ENCODE results near the gene BUB1B.
"Not testable (repeated sequence)": the region's sequence is repeated elsewhere in the genome, so short reads cannot be mapped to it uniquely, and the experiment has no call there.

BUB1B gene

DNA sequence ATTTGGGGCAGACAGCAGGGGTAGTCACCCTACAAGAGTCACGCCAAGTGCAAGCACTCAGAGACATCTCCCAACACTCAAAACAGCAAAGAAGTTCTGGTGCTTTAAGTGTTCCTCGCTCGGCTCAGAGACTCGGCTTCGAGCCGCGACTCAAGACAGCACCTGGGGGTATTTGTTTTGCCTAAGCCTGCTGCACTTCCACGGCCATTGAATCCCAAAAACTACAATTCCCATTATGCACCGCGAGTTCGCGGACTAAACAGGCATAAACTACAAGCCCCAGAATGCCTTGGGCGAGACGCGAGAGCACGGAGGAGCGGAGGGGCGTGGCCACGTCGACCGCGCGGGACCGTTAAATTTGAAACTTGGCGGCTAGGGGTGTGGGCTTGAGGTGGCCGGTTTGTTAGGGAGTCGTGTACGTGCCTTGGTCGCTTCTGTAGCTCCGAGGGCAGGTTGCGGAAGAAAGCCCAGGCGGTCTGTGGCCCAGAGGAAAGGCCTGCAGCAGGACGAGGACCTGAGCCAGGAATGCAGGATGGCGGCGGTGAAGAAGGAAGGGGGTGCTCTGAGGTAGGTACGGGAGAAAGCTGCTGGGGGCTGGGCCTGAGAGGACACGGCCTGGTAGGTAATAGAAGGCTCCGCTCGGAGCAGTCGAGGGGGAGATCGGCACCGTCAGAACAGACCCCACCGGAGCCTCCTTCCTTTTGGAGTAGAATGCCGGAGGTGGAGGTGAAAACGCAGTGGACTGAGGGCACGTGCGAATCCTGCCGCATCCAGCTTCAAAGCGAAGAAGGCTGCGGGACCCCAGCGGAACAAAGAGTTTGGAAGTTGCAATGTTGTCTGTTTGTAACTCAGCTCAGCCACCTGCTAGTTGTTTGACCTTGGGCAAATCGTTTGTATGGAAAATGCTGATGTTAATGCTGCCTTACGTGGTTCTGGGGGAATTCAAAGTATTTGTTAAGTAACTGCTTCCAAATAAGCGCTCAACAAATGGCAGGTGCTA, at the start of gene BUB1B:
Gene BUB1B, plus strand, starts transcription at position 381 of the 1,000 bp plus-strand sequence. Its CDS starts 152 bp downstream, at position 533.
- H3K4me3 ChIP-seq (replicated peaks in 1 of 2; ENCODE audit: low read depth in 2 of 2, low read length in 2 of 2), result peak within 1 kb of the TSS; percentile 78 to 89
- peak; percentile 91 to 94 for DNase-seq (ENCODE audit: low read depth in 2 of 2)
- TF ChIP-seq, protein P1, sequence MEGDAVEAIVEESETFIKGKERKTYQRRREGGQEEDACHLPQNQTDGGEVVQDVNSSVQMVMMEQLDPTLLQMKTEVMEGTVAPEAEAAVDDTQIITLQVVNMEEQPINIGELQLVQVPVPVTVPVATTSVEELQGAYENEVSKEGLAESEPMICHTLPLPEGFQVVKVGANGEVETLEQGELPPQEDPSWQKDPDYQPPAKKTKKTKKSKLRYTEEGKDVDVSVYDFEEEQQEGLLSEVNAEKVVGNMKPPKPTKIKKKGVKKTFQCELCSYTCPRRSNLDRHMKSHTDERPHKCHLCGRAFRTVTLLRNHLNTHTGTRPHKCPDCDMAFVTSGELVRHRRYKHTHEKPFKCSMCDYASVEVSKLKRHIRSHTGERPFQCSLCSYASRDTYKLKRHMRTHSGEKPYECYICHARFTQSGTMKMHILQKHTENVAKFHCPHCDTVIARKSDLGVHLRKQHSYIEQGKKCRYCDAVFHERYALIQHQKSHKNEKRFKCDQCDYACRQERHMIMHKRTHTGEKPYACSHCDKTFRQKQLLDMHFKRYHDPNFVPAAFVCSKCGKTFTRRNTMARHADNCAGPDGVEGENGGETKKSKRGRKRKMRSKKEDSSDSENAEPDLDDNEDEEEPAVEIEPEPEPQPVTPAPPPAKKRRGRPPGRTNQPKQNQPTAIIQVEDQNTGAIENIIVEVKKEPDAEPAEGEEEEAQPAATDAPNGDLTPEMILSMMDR (IDR thresholded peaks at IDR 0.05; ENCODE audit: low read depth, low read length), result no peak

GRCh38 chr15:40111888-40112287, 49.0 kb upstream of the BUB1B start:
- H3K4me3 ChIP-seq (replicated peaks in 1 of 2; ENCODE audit: low read depth in 2 of 2, low read length in 2 of 2), result no peak overlapping the region
- no peak for DNase-seq (ENCODE audit: low read depth in 2 of 2)
- TF ChIP-seq, protein P1 (IDR thresholded peaks at IDR 0.05; ENCODE audit: low read depth, low read length), result no peak

DNA sequence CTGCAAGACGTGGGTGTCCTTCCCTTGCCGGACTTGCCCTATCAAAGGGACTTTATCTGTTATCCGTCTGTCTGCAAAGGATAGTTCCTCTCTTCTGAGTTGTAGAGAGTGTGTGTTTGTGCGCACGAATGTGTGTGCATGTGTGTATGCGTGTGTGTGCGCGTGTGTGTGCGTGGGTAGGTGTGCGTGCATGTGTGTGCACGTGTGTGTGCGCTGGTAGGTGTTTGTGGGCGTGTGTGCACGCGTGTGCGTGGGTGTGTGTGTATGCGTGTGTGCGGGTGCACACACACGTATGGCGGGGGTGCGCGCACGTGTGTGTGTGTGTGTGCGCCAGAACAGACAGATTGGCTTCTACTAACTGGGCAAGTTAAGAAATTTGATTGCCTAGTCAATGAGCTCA, 48.1 kb upstream of the BUB1B start:
- TF ChIP-seq, protein P1 (IDR thresholded peaks at IDR 0.05; ENCODE audit: low read depth, low read length), result no peak
- no peak overlapping the region for H3K4me3 ChIP-seq (replicated peaks in 1 of 2; ENCODE audit: low read depth in 2 of 2, low read length in 2 of 2)
- no peak for DNase-seq (ENCODE audit: low read depth in 2 of 2)

GRCh38 chr15:40114218-40114617, 46.7 kb upstream of the BUB1B start:
- DNase-seq (ENCODE audit: low read depth in 2 of 2), result no peak
- TF ChIP-seq, protein P1 (IDR thresholded peaks at IDR 0.05; ENCODE audit: low read depth, low read length), result no peak

DNA sequence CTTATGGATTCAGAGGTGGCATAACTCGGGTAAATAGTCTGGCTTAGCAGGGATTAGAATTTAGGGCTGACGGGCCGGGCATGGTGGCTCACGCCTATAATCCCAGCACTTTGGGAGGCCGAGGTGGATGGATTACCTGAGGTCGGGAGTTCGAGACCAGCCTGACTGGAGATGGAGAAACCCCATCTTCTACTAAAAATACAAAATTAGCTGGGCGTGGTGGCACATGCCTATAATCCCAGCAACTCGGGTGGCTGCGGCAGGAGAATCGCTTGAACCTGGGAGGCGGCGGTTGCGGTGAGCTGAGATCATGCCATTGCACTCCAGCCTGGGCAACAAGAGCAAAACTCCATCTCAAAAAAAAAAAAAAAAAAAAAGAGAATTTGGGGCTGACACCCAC, 45.8 kb upstream of the BUB1B start:
- not testable (repeated sequence) for DNase-seq (ENCODE audit: low read depth in 2 of 2); H3K4me3 ChIP-seq (replicated peaks in 1 of 2; ENCODE audit: low read depth in 2 of 2, low read length in 2 of 2)

More at GRCh38 chr15:40114218-40114617, 46.7 kb upstream of the BUB1B start:
- H3K4me3 ChIP-seq (replicated peaks in 1 of 2; ENCODE audit: low read depth in 2 of 2, low read length in 2 of 2), result no peak overlapping the region

GRCh38 chr15:40115670-40116093, 45.2 kb upstream of the BUB1B start:
- no peak overlapping the region for H3K4me3 ChIP-seq (replicated peaks in 1 of 2; ENCODE audit: low read depth in 2 of 2, low read length in 2 of 2)
- peak; percentile 21 to 27 for DNase-seq (ENCODE audit: low read depth in 2 of 2)
- TF ChIP-seq, protein P1 (IDR thresholded peaks at IDR 0.05; ENCODE audit: low read depth, low read length), result no peak

DNA sequence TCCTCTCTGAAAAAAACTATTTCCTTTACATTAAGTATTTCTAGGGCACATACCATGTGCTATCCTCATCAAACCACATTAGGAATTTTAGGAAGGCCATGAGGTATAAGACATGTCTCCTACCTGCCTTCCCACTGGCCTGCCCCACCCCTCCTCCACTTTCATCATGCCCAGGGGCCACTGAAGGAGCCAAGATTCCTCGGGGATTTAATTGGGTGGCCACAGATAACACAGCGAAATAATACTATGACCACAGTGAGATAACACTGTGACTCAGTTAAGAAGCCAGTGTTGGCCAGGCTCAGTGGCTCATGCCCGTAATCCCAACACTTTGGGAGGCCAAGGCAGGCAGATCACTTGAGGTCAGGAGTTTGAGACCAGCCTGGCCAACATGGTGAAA, 42.4 kb upstream of the BUB1B start:
- DNase-seq (ENCODE audit: low read depth in 2 of 2), result no peak
- TF ChIP-seq, protein P1 (IDR thresholded peaks at IDR 0.05; ENCODE audit: low read depth, low read length), result no peak

More for the DNA sequence above, 42.4 kb upstream of the BUB1B start:
- no peak overlapping the region for H3K4me3 ChIP-seq (replicated peaks in 1 of 2; ENCODE audit: low read depth in 2 of 2, low read length in 2 of 2)
